GM12865 (cell line): ENCODE data around the gene MIGA2.

ENCODE experiments used
- DNase-seq: peaks from one replicate; pipeline ENCODE4 v3.0.0; 2010; ENCODE audit warnings: low read depth
- H3K4me3 ChIP-seq: 2 replicates; pipeline ENCODE4 v1.5.1; 2011; ENCODE audit warnings: mild to moderate bottlenecking, low read depth, low read length, control low read depth
- CTCF ChIP-seq: IDR thresholded peaks from 2 replicates; pipeline ENCODE4 v1.5.1; 2011; ENCODE audit warnings: low read length, control low read depth, low read depth, inconsistent platforms; ENCODE audit not compliant: insufficient read depth; ENCODE audit errors: missing control alignments

Gene MIGA2

GRCh38 chr9:129053020-129053419 is 16.6 kb downstream of the MIGA2 start:
- no peak for TF ChIP-seq CTCF
- no peak for DNase-seq
- no peak overlapping the region for H3K4me3 ChIP-seq

DNA sequence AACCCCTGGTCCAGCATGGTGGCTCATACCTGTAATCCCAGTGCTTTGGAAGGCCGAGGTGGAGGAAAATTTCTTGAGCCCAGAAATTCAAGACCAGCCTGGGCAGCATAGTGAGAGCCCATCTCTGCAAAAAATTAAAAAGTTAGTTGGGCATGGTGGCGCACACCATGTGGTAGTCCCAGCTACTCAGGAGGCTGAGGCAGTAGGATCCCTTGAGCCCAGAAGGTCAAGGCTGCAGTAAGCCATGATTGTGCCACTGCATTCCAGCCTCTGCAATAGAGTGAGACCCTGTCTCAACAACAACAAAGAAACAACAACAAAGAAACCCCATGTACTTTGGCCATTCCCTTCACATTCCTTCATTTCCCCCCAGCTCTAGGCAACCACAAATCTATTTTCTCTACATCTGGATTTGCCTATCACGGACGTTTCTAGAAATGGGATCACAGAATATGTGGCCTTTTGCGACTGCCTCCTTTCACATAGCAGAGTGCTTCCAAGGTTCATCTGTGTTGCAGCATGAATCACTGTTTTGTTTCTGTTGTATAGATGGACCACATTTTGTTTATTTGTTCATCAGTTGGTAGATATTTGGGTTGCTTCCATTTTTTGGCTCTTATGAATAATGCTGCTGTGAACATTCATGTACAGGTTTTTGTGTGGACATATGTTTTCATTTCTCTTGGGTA is 17.9 kb downstream of the MIGA2 start:
- no peak for TF ChIP-seq CTCF
- H3K4me3 ChIP-seq, result no peak overlapping the region
- DNase-seq, result no peak

GRCh38 chr9:129058965-129059795 is 22.8 kb downstream of the MIGA2 start:
- DNase-seq, result no peak
- no peak for TF ChIP-seq CTCF
- H3K4me3 ChIP-seq, result no peak overlapping the region

GRCh38 chr9:129059796-129060785 is 23.7 kb downstream of the MIGA2 start:
- TF ChIP-seq CTCF, result no peak
- no peak for DNase-seq
- H3K4me3 ChIP-seq, result no peak overlapping the region

- no peak for DNase-seq
- TF ChIP-seq CTCF, result no peak
Observed at GRCh38 chr9:129060991-129061390, 24.6 kb downstream of the MIGA2 start.

GRCh38 chr9:129063061-129063460 is 26.6 kb downstream of the MIGA2 start:
- TF ChIP-seq CTCF, result no peak
- DNase-seq, result no peak

More at GRCh38 chr9:129060991-129061390, 24.6 kb downstream of the MIGA2 start:
- H3K4me3 ChIP-seq, result no peak overlapping the region

More at GRCh38 chr9:129063061-129063460, 26.6 kb downstream of the MIGA2 start:
- H3K4me3 ChIP-seq, result no peak overlapping the region
